Measurements from ENCODE around the gene PTK6.

PTK6 gene

DNA sequence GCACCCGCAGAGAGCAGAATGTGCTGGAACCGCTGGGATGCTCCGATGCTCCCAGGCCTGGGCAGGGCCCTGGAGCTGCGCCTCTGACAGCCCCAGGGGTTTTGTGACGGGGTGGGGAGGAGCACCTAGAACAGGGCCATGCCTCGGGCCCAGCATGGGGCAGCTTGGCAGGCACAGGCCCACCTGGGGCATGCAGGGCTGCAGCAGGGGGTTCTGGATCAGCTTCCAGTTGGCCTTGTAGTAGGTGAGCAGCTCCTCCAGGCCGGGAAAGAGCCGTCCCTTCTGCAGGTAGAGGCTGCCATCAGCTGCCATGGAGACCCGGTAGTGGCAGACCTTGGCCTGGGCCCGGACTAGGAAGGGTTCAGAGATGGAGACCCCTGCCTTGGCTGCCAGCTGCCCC is 6.0 kb upstream of the PTK6 start:
- DNase-seq (ENCODE audit: low spot score): no peak

DNA sequence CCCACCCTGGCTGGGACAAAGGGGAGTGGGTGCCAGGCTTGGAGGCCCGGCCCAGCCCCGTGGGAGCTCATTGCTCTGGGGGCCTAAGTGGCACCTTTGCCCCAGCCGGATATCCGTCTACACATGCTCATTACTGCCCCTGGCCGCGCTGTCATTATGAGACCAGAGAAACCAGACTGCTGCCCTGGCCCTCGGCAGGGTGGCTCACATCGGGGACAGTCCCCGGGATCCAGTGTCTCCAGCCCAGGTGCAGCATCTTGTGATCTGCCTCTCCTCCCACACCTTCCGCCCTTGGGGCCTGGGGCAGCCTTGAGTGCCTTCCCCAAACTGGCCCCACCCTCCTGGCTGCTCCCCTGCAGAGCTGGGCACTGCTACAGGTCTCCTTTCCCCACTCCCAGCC is 5.5 kb upstream of the PTK6 start:
- DNase-seq (ENCODE audit: low spot score): no peak

DNA sequence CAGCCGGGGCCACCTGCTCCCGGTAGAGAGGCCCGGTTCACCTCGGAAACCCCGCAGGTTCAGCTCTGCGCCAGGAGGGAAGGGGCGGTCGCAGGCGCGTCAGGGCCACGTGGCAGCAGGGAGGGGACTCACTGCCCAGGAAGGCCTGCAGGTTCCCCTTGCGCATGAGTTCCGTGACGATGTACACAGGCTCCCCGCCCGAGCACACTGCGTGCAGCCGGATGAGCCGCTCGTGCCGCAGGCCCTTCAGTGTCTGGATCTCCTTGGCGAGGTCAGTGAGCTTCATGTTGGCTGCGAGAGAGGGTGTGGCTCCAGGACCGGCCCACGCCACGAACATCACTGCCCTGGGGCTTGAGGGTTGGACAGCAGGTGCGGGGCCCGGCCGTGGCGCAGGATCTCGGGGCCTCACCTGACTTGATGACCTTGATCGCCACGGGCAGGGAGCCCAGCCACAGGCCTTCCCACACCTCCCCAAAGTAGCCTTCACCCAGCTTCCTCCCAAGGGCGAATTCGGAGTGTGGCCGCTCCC is 4.9 kb upstream of the PTK6 start:
- no peak for DNase-seq (ENCODE audit: low spot score)

DNA sequence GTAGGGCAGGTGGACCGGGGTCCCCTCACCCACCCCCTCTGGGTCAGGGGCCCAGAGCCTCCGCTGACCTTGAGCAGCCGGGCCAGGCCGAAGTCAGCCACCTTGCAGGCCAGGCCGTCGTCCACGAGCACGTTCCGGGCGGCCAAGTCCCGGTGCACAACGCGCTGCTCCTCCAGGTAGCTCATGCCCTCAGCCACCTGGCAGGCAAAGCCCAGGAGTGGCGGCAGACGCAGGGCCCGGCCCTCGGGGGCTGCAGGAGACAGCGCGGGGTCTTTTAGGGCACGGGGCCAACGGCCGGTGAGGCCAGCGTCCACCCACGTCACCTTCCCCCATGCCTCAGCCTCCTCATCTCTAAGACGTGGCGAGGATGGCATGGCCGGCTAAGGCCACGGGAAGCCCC is 4.2 kb upstream of the PTK6 start:
- no peak for DNase-seq (ENCODE audit: low spot score)

DNA sequence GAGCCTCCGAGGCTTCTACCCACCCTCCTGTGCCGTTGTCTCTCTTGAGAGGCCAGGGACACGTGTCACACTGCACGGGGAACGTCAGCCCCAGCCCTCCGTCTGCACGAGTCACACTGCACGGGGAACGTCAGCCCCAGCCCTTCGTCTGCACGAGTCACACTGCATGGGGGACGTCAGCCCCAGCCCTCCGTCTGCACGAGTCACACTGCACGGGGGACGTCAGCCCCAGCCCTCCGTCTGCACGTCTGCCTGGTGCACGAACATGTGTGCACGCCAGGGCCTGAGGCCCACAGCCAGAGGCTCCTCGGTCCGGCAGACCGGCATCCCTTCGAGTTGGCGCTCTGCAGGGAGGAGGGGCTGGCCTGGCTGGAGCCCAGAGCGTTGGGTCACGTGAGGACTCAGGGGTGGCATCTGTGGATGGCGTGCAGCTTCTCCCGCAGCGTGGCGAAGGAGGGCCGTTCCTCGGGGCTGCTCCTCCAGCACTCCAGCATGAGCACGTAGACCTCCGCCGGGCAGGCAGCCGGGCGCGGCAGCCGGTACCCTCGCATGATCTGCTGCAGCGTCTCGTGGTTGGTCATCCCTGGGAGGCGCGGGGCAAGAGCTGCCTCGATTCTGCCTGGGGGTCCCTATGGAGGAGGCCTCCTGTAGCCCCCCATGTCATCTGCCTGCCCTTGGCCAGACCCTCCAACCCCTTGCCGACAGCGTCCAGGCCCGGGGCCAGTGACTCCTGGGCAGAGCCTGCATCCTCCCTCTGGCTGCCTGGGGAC is 3.4 kb upstream of the PTK6 start:
- DNase-seq (ENCODE audit: low spot score): peak; percentile 56

DNA sequence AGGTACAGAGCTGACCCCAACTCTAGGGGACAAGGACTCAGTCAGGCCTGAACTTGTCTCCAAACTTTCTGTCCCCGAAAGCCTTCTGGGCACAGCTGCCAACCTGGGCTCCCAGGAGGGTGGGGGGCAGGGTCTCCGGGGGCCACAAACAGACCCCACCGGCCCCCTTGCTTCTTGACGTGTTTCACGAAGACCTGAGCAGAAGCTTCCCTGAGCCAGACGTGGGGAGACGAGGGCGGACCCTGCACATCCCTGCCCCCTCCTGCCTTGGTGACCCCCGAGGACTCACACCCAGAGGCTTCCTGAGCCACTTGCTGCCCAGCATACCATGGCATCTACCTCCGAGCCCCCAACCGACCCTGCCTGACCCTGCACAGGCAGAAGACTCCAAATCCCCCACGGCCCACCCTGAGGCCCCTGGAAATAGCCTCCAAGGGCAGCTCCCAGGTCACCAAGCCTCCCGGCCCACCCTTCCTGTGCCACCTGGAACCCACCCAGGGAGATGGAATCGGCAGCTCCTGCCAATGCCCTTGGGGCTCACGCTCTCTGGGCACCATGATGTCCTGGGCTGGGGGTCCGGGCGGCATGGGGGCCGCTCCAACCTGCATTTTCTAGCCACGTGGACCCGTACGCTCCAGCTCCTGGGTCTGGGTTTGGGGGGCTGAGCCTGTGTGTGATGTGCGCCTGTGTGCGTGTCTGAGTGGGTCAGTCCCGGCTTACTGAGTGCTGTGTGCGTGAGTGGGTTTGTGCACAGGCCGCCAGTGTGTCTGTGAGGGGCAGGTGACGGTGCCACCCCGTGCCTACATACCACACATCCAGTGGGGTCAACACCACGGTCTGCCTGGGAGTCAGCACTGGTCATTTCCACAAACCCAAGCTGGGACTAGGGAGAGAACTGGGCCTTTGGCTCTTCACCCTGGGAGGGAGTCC is 2.5 kb upstream of the PTK6 start:
- DNase-seq (ENCODE audit: low spot score): no peak

DNA sequence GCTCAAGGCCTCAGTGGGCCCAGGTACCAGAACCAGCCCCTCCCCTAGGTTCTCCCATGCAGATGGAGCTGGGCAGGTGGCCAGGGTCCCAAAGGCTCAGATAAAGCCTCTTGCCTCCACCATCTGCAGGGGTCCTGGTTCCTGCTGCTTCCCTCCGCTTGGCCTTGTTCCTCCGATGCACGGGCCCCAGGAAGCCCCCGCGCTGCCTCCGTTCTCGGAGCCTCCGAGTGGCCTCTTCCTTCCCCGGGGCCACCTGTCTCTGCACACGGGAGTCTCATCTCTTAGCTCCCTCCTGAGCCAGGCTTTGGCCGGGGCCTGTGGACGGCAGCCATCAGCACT is 1.9 kb upstream of the PTK6 start:
- no peak for DNase-seq (ENCODE audit: low spot score)

DNA sequence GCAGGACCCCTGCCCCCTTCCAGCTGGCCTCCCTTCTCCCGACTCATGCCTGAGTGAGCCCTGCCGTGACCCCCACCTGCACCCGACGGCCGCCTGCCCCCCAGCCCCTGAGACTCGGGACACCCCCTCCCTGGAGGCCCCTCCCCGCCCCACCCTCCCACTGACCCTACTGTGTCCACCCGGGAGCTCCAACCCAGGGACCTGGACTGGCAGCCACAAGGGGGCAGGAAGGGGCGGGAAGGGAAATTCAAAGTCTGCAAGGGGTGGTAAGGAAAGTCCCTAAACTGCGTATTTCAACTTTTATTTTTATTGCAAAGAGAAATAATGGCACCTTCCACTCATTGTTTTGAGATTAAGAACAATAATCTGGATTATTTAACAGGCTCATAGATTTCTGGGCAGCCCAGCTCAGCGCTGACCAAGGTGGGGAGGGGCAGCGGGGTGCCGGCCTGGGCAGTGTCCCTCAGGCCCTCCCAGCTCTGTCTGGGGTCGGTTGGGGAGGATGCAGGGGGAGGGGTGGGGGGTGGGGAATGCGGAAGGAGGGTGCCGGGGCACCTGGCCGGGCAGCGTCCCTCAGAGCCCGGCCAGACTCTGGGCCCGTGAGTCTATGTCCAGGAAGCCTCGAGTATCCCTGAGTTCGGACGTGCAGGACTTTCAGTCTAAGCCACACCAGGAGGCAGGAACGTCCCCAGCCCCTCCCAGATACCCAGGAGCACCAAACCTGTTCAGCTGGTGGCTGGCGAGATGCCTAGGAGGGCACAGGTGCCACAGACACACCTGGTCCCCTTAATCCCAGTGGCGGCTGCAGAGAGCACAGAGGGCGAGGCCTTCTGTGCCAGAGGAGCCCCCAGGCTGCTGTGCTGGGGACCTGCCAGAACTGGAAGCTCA is 1.3 kb upstream of the PTK6 start:
- peak; percentile 35 for DNase-seq (ENCODE audit: low spot score)

DNA sequence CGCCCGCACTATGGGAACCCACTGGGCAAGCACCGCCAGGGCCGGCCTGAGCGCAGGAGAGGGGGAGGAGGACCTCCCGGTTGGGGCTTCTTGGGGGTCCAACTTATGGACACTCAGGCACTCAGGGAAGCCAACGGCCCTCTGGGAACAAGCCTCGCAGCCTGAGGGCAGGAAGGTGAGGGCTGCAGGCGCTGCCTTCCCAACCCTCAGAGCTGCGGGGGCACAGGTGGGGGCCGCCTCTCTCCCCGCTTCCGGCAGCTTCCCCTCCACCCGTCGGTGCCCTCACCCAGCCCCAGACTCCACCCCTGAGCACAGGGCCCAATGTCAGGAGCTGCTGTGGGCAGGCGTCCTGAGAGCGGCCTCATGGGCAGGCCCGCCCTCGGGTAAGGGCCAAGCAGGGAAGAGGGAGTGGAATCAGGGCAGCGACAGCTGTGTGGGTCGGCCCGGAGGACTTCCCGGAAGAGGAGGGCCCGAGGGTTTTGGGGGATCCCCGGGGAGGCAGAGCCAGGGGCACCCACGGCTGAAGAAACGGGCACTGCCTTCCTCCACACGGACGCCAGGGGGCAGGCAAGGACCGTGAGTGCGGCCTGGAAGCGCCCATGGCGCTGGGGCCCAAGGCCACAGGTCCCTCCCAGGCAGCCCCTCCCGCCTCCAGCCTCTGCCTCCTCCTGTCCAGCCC is 488 bp upstream of the PTK6 start:
- peak; percentile 97 for DNase-seq (ENCODE audit: low spot score)

DNA sequence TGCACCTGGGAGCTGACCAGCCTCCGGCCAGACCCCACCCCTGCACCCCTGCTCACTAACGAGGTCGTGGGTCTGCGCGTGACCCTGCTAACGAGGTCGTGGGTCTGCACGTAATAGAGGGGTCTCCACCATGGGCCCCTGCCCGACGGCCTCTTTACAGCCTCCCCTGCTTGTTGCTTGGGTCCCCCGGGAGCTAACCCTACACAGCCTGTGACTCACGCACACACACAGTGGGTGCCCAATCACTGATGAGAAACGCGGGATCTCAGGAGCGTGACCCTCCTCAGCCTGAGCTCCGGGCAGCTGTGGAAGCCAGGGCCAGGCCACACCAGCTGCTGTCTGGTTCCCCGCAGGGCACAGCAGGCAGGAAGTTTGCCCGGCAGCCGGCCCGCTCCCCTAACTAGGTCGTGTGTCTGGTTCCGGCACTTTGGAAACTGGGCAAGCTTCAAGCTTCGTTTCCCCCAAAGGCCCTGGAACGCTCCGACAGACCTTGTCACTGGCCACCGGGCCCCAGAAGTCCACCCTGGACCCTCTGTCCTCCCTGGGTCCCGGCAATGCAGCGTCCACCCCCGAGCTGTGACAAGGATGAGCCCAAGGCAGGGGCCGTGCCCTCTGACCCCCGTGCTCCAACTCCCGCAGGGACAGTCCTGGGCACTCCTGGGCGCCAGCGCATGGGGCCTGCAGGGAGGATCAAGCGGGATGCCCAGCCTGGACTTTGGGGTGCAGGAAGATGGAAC is 767 bp downstream of the PTK6 start:
- DNase-seq (ENCODE audit: low spot score): peak; percentile 40

DNA sequence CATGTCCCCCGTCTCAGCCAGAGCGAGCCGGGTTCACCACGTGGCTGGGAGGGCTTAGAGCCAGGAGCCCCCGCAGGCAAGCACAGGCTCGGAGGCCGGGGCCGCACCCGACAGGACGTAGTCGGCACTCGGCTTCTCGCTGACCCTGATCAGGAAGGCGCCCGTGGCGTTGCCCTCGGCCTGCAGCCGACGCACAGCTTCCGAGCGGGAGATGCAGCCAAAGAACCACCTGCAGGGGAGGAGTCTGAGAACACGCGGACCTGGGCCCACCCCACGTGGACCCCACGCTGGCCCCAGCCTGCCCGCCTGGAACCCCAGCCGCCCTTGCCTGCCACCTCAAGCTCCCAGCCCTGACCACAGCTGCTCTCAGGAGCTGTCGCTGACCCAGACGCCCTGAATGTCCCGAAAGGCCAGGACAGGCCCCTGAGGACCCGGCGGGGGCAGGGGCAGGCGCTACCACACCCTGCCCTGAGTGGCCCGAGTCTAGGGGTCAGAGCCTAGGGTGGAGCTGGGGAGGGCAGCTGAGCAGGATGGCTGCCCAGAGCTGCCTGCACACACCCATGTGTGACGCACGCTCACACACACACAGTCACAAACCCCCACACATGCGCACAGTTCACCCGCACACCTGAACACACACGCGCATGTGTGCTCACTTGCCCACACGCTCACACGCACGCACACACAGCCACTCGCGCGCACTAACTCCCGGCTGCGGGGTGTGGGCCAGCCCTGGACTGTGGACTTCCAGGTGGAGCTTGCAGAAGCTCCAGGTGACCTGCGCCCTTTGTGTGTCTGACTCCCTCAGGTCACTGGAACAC is 2.1 kb downstream of the PTK6 start:
- no peak for DNase-seq (ENCODE audit: low spot score)

DNA sequence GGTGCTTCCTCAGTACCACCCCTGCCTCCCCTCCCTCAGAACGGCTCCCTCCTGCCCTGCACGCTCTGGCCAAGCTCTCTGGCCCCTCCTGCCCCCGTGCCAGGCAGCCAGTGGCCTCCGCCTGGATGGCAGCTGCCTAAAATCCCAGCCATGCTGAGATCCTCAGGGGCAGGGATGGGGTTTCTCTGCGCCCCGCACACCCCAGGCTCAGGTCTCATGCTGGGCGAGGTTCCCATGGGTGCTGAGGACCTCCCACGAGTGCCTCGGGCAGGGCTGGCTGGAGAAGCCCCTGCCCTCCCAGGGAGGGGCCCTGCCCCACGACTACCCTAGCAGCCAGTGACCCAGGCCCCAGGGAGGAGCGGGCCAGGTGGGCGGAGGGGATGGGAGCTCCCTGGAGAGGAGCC is 2.7 kb downstream of the PTK6 start:
- no peak for DNase-seq (ENCODE audit: low spot score)

DNA sequence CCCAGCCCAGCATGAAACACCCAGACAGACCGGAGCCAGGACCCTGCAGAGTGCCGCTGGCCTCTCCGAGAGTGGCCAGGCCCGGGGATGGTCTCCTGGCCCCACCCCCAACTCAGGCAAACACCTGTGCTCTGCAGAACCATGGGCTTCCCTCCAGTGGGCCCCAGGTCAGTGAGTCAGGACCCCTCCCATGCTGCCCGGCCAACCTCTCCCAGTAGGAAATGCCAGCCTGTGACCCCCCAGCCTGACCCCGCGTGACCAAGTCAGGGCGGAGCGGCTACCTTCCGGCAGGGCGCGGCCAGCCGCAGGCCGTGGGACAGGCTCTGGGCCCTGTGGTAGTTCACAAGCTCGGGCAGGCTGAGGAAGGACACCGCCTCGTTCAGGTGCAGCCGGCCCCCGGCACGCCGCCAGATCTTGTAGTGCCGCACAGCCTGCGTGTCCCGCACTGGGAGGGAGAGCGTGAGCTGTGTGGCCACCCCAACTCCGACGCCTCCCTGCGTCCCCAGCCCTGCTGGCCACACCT is 3.2 kb downstream of the PTK6 start:
- no peak for DNase-seq (ENCODE audit: low spot score)

DNA sequence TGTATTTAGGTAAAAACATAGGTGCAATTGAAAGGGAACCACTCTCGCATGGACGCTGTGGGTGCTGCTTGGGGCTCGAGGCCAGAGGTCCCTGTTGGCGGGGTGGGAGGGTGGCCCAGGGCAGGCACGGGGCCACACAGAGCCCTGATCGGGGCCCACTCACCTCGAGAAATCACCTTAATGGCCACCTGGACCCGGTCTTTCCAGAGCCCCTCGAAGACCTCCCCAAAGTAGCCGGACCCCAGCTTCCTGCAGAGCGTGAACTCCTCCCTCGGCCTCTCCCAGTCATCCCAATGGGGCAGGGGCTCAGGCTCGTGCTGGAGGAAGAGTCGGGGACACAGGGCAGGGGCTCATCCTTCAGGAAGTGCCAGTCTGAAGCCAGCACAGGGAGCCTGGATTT is 3.8 kb downstream of the PTK6 start:
- no peak for DNase-seq (ENCODE audit: low spot score)

DNA sequence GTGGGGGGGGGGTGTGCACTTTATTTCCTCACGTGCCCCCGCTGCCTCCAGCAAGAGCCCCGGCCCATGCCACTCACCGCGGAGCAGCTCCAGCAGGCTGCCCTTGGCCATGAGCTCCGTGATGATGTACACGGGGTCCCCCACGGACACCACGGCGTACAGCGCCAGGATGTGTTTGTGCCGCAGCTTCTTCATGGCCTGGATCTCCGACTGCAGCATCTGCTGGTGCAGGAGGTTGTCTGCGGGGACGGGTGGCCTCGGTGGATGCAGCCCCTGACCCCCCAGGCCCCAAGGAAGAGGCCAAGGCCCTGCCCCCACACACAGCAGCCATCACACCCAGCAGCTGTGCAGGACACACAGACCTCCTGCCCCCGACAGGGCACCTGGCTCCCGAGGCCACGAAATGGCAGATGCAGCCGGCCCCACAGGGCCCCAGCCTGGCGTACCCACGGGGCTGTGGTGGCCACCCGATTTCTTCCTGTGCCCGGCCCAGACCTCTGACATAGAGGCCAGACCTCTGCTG is 4.7 kb downstream of the PTK6 start:
- no peak for DNase-seq (ENCODE audit: low spot score)

DNA sequence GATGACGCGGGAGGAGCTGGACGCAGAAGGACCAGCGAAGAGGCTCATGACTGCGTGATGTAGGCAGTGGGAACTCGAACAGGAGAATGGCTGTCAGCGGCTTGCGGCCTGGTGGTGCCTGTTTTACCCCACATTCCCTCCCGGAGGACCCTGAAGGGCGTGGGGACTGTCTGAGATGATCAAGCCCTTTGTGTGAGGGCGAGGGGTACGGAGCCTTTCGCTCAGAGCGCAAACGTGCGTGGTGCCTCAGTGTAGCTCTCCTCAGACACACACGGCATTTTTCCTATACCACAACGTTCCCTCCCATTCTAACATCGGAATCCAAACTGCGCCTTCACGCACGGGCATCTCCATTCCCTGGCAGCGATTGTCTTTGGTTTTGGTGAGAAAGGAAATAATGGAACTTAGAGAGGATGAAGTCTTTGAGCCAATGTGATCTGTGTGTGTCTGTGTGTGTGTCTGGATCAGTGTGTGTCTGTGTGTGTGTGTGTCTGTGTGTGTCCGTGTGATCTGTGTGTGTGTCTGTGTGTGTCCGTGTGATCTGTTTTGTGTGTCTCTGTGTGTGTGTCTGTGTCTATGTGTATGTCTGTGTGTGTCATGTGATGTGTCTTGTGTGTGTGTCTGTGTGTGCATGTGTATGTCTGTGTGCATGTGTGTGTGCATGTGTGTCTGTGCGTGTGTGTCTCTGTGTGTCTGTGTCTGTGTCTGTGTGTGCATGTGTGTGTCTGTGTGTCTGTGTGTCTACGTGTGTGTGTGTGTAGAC is 5.3 kb downstream of the PTK6 start:
- DNase-seq (ENCODE audit: low spot score): no peak

DNA sequence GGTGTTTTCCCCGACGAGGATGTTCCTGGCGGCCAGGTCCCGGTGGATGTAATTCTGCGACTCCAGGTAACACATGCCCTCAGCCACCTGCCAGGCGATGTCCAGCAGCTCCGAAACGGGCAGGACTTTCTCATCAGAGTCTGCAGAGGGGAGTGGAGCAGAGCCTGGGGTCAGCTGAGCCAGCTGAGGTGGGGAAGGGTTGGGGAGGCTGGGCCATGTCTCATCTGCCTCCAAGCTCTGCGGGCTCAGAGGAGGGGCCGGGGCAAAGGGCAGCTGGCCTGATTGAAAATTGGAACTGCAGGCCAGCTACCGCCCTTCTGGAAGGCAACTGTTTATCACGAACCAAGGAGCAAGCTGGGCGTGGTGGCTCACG is 6.4 kb downstream of the PTK6 start:
- no peak for DNase-seq (ENCODE audit: low spot score)

DNA sequence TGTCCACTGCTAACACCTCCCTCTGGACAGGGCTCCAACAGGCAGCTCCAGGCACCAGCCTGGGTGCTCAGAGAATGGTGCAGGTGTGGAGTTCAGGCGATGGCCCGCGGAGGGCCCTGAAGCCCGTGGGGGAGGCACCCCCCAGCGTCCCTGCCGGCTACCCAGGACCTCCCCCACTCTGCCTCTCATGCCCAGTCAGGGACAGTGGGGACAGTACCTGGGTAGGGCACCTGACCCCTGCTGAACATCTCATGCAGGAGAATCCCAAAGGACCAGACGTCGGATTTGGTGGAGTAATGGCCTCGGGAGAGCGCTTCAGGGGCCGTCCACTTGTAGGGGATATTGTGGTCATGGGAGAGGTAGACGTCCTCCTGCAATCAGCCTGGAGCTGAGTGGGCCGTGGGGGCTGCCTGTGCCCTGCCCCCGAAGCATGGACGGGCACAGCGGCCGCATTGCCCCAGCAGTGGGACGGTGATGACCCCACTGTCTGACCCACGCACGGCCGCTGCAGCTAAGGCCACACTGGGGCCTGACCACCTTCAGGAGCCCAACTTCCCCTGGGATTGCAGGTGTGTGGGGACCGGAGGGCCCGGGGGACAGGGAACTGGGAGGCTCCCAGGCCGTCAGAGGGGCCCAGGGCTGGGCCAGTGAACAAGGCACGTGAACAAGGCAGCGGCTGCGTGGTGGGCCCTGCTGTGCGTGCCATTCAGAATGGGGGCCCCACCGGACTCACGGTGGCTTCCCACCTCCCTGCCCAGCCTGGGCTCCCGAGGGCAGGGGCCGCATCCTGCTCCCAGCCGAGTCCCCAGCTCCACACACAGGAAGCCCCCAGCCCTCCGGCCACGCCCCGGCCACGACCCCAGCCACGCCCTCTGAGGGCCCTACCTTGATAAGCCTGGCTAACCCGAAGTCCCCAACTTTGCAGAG is 7.1 kb downstream of the PTK6 start:
- no peak for DNase-seq (ENCODE audit: low spot score)

All from kidney tubule cell (primary cell).